SK-N-SH (cell line): ENCODE data around the gene ADRB2.

Source experiments
- GABPA ChIP-seq: IDR thresholded peaks from 2 replicates; pipeline ENCODE4 v1.4.0; 2012; ENCODE audit warnings: low read depth, mild to moderate bottlenecking
- RAD21 ChIP-seq: IDR thresholded peaks from 2 replicates; pipeline ENCODE4 v1.6.1; 2012; ENCODE audit warnings: mild to moderate bottlenecking, low read length
- TF ChIP-seq, protein P1 (sequence below): fragments of 200-600 bp; sonication (generic); IDR thresholded peaks from 2 replicates; pipeline ENCODE4 v1.6.1; 2017; ENCODE audit warnings: antibody characterized with exemption, mild to moderate bottlenecking, moderate library complexity

DNA sequence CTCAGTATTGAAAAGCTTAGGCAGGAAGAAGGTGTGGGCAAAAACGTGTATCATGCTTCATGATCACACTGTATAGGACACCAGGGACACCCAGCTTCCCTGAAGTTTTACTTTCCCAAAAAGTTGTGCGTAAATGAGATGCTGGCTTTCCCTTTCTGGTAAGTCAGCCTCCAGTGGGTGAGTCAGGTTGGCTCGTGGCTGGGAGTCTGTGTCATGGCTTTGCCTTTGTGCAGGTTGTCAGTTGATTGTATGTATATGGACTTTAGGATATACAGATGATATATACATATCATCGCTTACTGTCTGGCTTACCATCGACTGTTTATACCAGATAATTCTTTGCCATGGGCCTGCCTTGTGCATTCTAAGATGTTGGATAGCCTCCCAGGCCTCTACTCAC is 34.2 kb downstream of the ADRB2 start:
- TF ChIP-seq GABPA, result no peak
- TF ChIP-seq, protein P1, sequence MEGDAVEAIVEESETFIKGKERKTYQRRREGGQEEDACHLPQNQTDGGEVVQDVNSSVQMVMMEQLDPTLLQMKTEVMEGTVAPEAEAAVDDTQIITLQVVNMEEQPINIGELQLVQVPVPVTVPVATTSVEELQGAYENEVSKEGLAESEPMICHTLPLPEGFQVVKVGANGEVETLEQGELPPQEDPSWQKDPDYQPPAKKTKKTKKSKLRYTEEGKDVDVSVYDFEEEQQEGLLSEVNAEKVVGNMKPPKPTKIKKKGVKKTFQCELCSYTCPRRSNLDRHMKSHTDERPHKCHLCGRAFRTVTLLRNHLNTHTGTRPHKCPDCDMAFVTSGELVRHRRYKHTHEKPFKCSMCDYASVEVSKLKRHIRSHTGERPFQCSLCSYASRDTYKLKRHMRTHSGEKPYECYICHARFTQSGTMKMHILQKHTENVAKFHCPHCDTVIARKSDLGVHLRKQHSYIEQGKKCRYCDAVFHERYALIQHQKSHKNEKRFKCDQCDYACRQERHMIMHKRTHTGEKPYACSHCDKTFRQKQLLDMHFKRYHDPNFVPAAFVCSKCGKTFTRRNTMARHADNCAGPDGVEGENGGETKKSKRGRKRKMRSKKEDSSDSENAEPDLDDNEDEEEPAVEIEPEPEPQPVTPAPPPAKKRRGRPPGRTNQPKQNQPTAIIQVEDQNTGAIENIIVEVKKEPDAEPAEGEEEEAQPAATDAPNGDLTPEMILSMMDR, result no peak
- no peak for TF ChIP-seq RAD21
